Prostate gland (tissue), 2 donors: ENCODE data around the gene BAHD1.

Experiments used
- CTCF ChIP-seq, 4 experiments: fragments of 200-600 bp in 2 of 4; fragments of 450-650 bp in 2 of 4; sonication (generic) in 2 of 4; IDR thresholded peaks; 1 replicate in 3 of 4; 2 replicates in 1 of 4; pipeline ENCODE4 v1.5.1; 2016 to 2019; ENCODE audit warnings: antibody characterized with exemption in 4 of 4, mild to moderate bottlenecking in 2 of 4, moderate library complexity in 2 of 4
- POLR2A ChIP-seq: fragments of 450-650 bp; IDR thresholded peaks from one replicate; pipeline ENCODE4 v1.6.1; 2016; ENCODE audit warnings: antibody characterized with exemption, mild to moderate bottlenecking
- POLR2AphosphoS5 ChIP-seq: sonication (generic); formaldehyde crosslinking; IDR thresholded peaks from one replicate; pipeline ENCODE4 v1.6.1; 2017; ENCODE audit warnings: antibody characterized with exemption

- TF ChIP-seq POLR2A (no peak), CTCF (IDR thresholded peaks at IDR 0.05) (no peak), POLR2AphosphoS5 (no peak)
Observed at GRCh38 chr15:40435023-40435709, 5.6 kb upstream of the BAHD1 start.
